ENCODE measurements around the gene OR8K5. TPM values are rescaled to one million over a fixed set of nuclear protein-coding genes. Genes with fewer than 3 reads are reported as not detected.

The OR8K5 gene, protein sequence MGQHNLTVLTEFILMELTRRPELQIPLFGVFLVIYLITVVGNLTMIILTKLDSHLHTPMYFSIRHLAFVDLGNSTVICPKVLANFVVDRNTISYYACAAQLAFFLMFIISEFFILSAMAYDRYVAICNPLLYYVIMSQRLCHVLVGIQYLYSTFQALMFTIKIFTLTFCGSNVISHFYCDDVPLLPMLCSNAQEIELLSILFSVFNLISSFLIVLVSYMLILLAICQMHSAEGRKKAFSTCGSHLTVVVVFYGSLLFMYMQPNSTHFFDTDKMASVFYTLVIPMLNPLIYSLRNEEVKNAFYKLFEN
- total RNA-seq (2014; rRNA removed; shearing (Covaris generic)), result not detected in 2 replicates
- polyA plus RNA-seq (2016; fragmentation: Nextera tagmentation; extraction: Ambion mirVana), result not detected in 2 replicates
- long read RNA-seq, result 0 reads

DNA sequence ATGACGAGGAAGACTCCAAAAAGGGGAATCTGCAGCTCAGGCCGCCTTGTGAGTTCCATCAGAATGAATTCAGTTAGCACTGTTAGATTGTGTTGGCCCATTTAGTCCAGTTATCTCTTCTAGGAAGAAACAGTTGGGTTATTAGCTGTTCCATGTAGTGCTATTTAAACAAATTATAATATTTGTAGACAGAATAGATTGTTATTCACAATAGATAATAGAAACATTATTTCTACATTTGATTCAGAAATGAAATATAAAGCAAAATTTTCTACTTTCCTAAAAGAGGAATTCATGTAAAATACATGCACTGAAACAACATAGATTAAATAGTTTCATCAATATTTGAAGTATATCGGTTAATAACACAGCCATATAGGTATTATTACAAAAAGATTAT is at the start of gene OR8K5:
Gene OR8K5 (minus strand): TSS at position 101 of the 400 bp plus-strand sequence. CDS start 0 bp downstream, at position 101.
- Histone ChIP-seq H2AFZ (no peak within 1 kb of the TSS), H3K36me3 (ENCODE audit: insufficient read depth) (no peaks in the 10 kb centered on the region), H3F3A (replicated peaks; ENCODE audit: low read depth) (no peaks in the 10 kb centered on the region), H3K79me2 (replicated peaks; ENCODE audit: insufficient read depth) (no peaks in the 10 kb centered on the region), H3K27ac (ENCODE audit: low read depth) (no peak within 1 kb of the TSS), H3K9me2 (ENCODE audit: insufficient read depth) (0 out of 2 replicates have a peak, but pooled peaks cover 4% of the 10 kb centered on the region), H3K4me3 (no peak within 1 kb of the TSS), H3K27me3 (ENCODE audit: insufficient read depth) (no peaks in the 10 kb centered on the region), H3K4me2 (no peak within 1 kb of the TSS), H3K4me1 (ENCODE audit: insufficient read depth) (no peaks in the 10 kb centered on the region), H4K20me1 (replicated peaks; ENCODE audit: insufficient read depth) (no peaks in the 10 kb centered on the region)
- Mint-ChIP-seq H3K27ac (no peak within 1 kb of the TSS), H3K4me1 (no peaks in the 10 kb centered on the region), H3K27me3 (ENCODE audit: insufficient read depth, low read depth, poor library complexity) (no peaks in the 10 kb centered on the region), H3K36me3 (ENCODE audit: low read depth) (no peaks in the 10 kb centered on the region), H3K9me3 (peaks cover 9% of the 10 kb centered on the region), H3K4me3 (no peak within 1 kb of the TSS)
- no peak for ATAC-seq
- TF ChIP-seq ZNF331 (CRISPR knock-in tag; IDR thresholded peaks at IDR 0.05; ENCODE audit: low read depth) (no peak), NANOG (IDR thresholded peaks at IDR 0.05; ENCODE audit: borderline replicate concordance) (no peak), JUNB (IDR thresholded peaks at IDR 0.05; ENCODE audit: unreplicated experiment) (no peak), EZH2phosphoT487 (IDR thresholded peaks at IDR 0.05; ENCODE audit: unreplicated experiment) (no peak), CREB1 (CRISPR knock-in tag; IDR thresholded peaks at IDR 0.05; ENCODE audit: low read depth) (no peak), ZNF114 (CRISPR knock-in tag; IDR thresholded peaks at IDR 0.05) (no peak), EZH2 (IDR thresholded peaks at IDR 0.05; ENCODE audit: low read depth, unreplicated experiment) (no peak)
- TF ChIP-seq, protein P1, sequence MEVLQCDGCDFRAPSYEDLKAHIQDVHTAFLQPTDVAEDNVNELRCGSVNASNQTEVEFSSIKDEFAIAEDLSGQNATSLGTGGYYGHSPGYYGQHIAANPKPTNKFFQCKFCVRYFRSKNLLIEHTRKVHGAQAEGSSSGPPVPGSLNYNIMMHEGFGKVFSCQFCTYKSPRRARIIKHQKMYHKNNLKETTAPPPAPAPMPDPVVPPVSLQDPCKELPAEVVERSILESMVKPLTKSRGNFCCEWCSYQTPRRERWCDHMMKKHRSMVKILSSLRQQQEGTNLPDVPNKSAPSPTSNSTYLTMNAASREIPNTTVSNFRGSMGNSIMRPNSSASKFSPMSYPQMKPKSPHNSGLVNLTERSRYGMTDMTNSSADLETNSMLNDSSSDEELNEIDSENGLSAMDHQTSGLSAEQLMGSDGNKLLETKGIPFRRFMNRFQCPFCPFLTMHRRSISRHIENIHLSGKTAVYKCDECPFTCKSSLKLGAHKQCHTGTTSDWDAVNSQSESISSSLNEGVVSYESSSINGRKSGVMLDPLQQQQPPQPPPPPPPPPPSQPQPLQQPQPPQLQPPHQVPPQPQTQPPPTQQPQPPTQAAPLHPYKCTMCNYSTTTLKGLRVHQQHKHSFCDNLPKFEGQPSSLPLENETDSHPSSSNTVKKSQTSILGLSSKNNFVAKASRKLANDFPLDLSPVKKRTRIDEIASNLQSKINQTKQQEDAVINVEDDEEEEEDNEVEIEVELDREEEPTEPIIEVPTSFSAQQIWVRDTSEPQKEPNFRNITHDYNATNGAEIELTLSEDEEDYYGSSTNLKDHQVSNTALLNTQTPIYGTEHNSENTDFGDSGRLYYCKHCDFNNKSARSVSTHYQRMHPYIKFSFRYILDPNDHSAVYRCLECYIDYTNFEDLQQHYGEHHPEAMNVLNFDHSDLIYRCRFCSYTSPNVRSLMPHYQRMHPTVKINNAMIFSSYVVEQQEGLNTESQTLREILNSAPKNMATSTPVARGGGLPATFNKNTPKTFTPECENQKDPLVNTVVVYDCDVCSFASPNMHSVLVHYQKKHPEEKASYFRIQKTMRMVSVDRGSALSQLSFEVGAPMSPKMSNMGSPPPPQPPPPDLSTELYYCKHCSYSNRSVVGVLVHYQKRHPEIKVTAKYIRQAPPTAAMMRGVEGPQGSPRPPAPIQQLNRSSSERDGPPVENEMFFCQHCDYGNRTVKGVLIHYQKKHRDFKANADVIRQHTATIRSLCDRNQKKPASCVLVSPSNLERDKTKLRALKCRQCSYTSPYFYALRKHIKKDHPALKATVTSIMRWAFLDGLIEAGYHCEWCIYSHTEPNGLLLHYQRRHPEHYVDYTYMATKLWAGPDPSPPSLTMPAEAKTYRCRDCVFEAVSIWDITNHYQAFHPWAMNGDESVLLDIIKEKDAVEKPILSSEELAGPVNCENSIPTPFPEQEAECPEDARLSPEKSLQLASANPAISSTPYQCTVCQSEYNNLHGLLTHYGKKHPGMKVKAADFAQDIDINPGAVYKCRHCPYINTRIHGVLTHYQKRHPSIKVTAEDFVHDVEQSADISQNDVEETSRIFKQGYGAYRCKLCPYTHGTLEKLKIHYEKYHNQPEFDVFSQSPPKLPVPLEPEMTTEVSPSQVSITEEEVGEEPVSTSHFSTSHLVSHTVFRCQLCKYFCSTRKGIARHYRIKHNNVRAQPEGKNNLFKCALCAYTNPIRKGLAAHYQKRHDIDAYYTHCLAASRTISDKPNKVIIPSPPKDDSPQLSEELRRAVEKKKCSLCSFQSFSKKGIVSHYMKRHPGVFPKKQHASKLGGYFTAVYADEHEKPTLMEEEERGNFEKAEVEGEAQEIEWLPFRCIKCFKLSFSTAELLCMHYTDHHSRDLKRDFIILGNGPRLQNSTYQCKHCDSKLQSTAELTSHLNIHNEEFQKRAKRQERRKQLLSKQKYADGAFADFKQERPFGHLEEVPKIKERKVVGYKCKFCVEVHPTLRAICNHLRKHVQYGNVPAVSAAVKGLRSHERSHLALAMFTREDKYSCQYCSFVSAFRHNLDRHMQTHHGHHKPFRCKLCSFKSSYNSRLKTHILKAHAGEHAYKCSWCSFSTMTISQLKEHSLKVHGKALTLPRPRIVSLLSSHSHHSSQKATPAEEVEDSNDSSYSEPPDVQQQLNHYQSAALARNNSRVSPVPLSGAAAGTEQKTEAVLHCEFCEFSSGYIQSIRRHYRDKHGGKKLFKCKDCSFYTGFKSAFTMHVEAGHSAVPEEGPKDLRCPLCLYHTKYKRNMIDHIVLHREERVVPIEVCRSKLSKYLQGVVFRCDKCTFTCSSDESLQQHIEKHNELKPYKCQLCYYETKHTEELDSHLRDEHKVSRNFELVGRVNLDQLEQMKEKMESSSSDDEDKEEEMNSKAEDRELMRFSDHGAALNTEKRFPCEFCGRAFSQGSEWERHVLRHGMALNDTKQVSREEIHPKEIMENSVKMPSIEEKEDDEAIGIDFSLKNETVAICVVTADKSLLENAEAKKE (CRISPR knock-in tag; IDR thresholded peaks at IDR 0.05), result no peak
- TF ChIP-seq, protein P2, sequence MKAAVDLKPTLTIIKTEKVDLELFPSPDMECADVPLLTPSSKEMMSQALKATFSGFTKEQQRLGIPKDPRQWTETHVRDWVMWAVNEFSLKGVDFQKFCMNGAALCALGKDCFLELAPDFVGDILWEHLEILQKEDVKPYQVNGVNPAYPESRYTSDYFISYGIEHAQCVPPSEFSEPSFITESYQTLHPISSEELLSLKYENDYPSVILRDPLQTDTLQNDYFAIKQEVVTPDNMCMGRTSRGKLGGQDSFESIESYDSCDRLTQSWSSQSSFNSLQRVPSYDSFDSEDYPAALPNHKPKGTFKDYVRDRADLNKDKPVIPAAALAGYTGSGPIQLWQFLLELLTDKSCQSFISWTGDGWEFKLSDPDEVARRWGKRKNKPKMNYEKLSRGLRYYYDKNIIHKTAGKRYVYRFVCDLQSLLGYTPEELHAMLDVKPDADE (IDR thresholded peaks at IDR 0.05), result no peak
- no peak for DNase-seq (ENCODE audit: low spot score)

Measured in GM23338 (cell line).